ENCODE results near the gene RNF4. TPM values are rescaled to one million over a fixed set of nuclear protein-coding genes. Genes with fewer than 3 reads are reported as not detected.

Gene RNF4, protein sequence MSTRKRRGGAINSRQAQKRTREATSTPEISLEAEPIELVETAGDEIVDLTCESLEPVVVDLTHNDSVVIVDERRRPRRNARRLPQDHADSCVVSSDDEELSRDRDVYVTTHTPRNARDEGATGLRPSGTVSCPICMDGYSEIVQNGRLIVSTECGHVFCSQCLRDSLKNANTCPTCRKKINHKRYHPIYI
- total RNA-seq: 10 to 100 TPM; 86.3 to 97.0 TPM

DNA sequence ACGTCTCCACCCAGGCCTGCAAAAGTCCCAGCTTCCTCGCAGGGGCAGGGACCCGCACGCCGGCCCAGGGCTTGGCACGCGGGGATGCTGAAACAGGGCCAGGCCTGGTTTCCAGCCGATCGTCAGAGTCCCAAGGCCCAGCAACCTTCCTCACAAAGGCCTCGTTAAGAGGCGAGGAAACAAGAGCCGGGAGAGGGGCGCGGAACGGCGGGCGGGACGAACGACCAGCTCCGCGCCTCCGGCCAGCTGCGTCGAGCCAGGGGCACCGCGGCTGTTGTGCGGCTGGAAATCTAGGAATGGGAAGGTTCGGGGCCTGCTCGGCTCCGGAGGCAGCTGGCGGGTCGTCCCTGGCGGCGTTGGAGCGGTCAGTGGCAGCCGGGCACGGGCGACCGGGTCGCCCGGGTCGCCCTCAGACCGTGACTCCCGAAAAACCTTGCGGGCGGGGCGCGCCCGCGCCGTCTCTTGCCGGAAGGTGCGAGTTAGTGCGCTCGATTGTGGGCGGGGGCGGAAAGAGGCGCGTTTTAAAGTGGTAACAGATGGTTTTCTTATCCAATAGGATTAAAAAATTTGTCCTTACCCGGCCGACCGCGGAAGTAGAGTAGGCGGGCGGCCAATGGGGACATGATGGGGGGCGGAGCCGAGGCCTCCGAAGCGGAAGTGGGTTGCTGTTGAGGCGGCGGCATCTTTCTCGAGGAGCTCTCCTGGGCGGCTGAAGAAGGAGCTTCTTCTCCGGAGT lies at the start of gene RNF4:
RNF4 (plus strand) TSS at position 651 of the 736 bp plus-strand sequence. CDS start 21,388 bp downstream, outside the sequence.
- Mint-ChIP-seq H3K36me3 (ENCODE audit: insufficient read depth in 2 of 2) (peaks cover 7 to 31% of the 10 kb centered on the region in 2 donors), H3K27me3 (ENCODE audit: low read depth) (no peaks in the 10 kb centered on the region), H3K9me3 (no peaks in the 10 kb centered on the region), H3K4me3 (peak within 1 kb of the TSS; percentile 91 to 94), H3K4me1 (ENCODE audit: low read depth) (peaks cover 53% of the 10 kb centered on the region), H3K27ac (peak within 1 kb of the TSS; percentile 91)
- peak; percentile 95 to 97 for DNase-seq
- ATAC-seq (replicated peaks in 1 of 2): peak; percentile 87 to 89

DNA sequence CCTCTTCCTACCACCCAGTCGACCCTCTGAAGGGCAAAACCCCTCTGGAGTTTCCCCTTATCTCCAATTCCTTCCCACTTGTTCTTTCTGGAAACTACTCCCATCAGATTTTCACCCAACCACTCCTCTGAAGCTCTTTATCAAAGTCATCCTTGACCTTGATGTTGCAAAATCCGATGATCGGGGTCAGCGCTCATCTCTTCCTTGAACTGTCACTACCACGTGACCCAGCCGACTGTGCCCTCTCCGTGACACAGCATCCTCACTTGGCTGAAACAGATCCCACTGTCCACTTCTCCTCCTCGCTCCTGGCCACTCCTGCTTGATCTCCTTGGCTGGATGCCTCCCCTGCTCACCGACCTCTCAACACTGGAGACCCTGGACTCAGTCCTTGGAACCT lies 49.1 kb upstream of the RNF4 start:
- Mint-ChIP-seq H3K9me3 (no peaks in the 10 kb centered on the region), H3K4me1 (ENCODE audit: low read depth) (peaks cover 24% of the 10 kb centered on the region), H3K27me3 (ENCODE audit: low read depth) (peaks cover 56% of the 10 kb centered on the region), H3K36me3 (ENCODE audit: insufficient read depth in 2 of 2) (peaks cover 0 to 1% of the 10 kb centered on the region in 2 donors), H3K4me3 (peak overlapping the region; percentile 91 to 96), H3K27ac (no peak overlapping the region)
- DNase-seq: no peak
- no peak for ATAC-seq (replicated peaks in 1 of 2)

DNA sequence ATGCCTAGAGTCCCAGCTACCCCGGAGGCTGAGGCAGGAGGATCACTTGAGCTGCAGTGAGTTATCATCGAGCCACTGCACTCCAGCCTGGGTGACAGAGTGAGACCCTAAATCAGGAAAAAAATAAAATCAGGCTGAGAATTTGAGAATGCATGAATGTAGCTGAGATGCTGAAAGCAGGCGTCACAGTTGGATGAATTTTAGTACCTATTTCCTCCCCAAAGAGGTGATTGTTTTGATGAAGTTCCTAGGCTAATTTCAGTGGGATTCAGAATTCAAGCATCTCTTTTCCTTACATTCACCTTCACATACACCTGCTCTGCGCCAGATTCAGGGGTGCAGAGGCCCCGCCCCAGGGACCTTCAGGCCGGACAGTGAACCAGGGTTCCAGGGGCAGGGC lies 47.0 kb upstream of the RNF4 start:
- peaks cover 47% of the 10 kb centered on the region for H3K27me3 Mint-ChIP-seq (ENCODE audit: low read depth)
- ATAC-seq (replicated peaks in 1 of 2) (no peak), DNase-seq (no peak)
- H3K4me3 Mint-ChIP-seq: no peak overlapping the region
- no peak overlapping the region for H3K27ac Mint-ChIP-seq
- H3K9me3 Mint-ChIP-seq: no peaks in the 10 kb centered on the region
- no peaks in the 10 kb centered on the region for H3K36me3 Mint-ChIP-seq (ENCODE audit: insufficient read depth in 2 of 2)
- H3K4me1 Mint-ChIP-seq (ENCODE audit: low read depth): peaks cover 12% of the 10 kb centered on the region

- Mint-ChIP-seq H3K4me1 (ENCODE audit: low read depth) (peaks cover 12% of the 10 kb centered on the region), H3K4me3 (no peak overlapping the region), H3K27me3 (ENCODE audit: low read depth) (peaks cover 42% of the 10 kb centered on the region), H3K36me3 (ENCODE audit: insufficient read depth in 2 of 2) (no peaks in the 10 kb centered on the region), H3K9me3 (no peaks in the 10 kb centered on the region), H3K27ac (no peak overlapping the region)
- ATAC-seq (replicated peaks in 1 of 2) (no peak), DNase-seq (no peak)
These were observed 45.8 kb upstream of the RNF4 start for GRCh38 chr4:2423066-2423465.

DNA sequence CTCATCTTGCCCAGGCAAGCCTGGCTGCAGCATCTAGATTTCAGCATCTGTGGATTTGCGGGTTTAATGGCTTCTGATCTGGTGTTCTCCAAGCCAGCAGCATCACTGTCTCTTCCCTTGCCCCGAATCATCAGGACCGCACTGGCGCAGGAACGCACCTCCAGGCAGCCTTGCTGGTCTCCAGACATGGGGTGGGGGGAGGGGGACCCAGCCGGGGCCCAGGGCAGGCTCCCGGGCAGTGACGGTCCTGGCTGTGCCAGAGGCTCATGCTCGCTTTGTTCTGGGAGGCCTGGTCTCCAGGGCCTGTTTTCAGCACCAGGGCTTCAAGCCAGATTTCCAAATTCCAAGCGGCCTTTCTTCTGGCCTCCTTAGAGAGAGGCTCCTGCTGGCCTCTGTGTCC lies 45.2 kb upstream of the RNF4 start:
- Mint-ChIP-seq H3K4me1 (ENCODE audit: low read depth) (peaks cover 12% of the 10 kb centered on the region), H3K27ac (no peak overlapping the region), H3K9me3 (no peaks in the 10 kb centered on the region), H3K4me3 (no peak overlapping the region), H3K36me3 (ENCODE audit: insufficient read depth in 2 of 2) (no peaks in the 10 kb centered on the region), H3K27me3 (ENCODE audit: low read depth) (peaks cover 41% of the 10 kb centered on the region)
- DNase-seq (no peak), ATAC-seq (replicated peaks in 1 of 2) (no peak)

- Mint-ChIP-seq H3K27me3 (ENCODE audit: low read depth) (peaks cover 34% of the 10 kb centered on the region), H3K4me1 (ENCODE audit: low read depth) (peaks cover 5% of the 10 kb centered on the region), H3K9me3 (no peaks in the 10 kb centered on the region), H3K36me3 (ENCODE audit: insufficient read depth in 2 of 2) (no peaks in the 10 kb centered on the region), H3K4me3 (no peak overlapping the region), H3K27ac (no peak overlapping the region)
- ATAC-seq (replicated peaks in 1 of 2) (no peak), DNase-seq (no peak)
These were observed 44.3 kb upstream of the RNF4 start for GRCh38 chr4:2424581-2424980.

GRCh38 chr4:2425386-2426068 lies 43.4 kb upstream of the RNF4 start:
- H3K36me3 Mint-ChIP-seq (ENCODE audit: insufficient read depth in 2 of 2): no peaks in the 10 kb centered on the region
- no peak overlapping the region for H3K4me3 Mint-ChIP-seq
- H3K4me1 Mint-ChIP-seq (ENCODE audit: low read depth): no peaks in the 10 kb centered on the region
- no peaks in the 10 kb centered on the region for H3K9me3 Mint-ChIP-seq
- no peak for DNase-seq
- no peak overlapping the region for H3K27ac Mint-ChIP-seq
- ATAC-seq (replicated peaks in 1 of 2): no peak
- H3K27me3 Mint-ChIP-seq (ENCODE audit: low read depth): peaks cover 25% of the 10 kb centered on the region

- Mint-ChIP-seq H3K27me3 (ENCODE audit: low read depth) (peaks cover 20% of the 10 kb centered on the region), H3K27ac (no peak overlapping the region), H3K9me3 (no peaks in the 10 kb centered on the region), H3K4me3 (no peak overlapping the region), H3K4me1 (ENCODE audit: low read depth) (no peaks in the 10 kb centered on the region), H3K36me3 (ENCODE audit: insufficient read depth in 2 of 2) (no peaks in the 10 kb centered on the region)
- DNase-seq: no peak
- no peak for ATAC-seq (replicated peaks in 1 of 2)
These were observed 42.9 kb upstream of the RNF4 start for GRCh38 chr4:2426069-2426397.

- Mint-ChIP-seq H3K4me1 (ENCODE audit: low read depth) (no peaks in the 10 kb centered on the region), H3K36me3 (ENCODE audit: insufficient read depth in 2 of 2) (no peaks in the 10 kb centered on the region), H3K27ac (no peak overlapping the region), H3K4me3 (no peak overlapping the region), H3K9me3 (no peaks in the 10 kb centered on the region), H3K27me3 (ENCODE audit: low read depth) (peaks cover 13% of the 10 kb centered on the region)
- no peak for DNase-seq
- ATAC-seq (replicated peaks in 1 of 2): no peak
These were observed 42.1 kb upstream of the RNF4 start for GRCh38 chr4:2426711-2427275.

DNA sequence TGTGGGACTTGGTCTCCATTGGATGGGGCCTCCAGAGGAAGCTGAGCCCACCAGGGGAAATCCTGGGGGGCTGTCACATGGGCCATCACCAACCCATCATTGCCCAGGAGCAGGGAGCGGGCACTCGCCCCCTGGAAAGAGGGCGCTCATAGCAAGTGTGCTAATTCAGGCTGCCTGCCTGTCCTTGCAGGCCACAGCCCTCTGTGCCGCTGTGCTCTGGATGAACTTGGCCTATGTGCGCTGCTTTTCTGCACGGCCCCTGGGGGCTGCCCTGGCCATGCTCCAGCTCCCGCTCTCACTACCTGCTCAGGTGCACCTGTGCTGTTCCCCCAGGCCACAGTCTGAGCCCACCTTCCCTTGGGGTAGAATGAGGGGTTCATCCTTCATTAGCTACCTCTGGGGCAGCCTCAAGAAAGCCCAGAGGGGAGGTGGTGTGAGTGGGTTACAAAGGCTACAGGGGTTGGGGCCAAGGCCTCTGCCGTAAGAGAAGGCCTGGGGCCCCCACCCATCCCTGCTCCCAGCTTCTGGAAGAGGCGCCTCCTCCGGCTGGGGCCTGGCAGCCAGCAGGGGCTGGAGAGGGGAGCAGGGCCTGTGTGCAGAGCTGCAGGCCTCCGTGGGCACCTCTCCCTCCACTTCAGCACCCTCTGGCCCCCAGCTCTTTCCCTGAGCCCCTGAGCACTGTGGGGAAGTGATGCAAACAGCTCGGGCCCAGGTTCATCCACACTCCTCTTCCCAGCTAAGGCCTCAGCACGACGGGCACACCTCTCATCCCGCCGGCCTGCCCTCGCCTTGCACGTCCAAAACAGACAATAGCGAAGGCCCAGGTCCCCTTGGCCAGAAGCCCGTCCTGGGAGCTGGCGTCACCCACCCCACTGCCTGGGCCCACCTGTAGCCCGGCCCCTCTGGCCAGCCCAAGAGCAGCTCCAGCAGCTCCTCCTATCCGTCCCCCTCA lies 41.2 kb upstream of the RNF4 start:
- no peaks in the 10 kb centered on the region for H3K4me1 Mint-ChIP-seq (ENCODE audit: low read depth)
- ATAC-seq (replicated peaks in 1 of 2): no peak

DNA sequence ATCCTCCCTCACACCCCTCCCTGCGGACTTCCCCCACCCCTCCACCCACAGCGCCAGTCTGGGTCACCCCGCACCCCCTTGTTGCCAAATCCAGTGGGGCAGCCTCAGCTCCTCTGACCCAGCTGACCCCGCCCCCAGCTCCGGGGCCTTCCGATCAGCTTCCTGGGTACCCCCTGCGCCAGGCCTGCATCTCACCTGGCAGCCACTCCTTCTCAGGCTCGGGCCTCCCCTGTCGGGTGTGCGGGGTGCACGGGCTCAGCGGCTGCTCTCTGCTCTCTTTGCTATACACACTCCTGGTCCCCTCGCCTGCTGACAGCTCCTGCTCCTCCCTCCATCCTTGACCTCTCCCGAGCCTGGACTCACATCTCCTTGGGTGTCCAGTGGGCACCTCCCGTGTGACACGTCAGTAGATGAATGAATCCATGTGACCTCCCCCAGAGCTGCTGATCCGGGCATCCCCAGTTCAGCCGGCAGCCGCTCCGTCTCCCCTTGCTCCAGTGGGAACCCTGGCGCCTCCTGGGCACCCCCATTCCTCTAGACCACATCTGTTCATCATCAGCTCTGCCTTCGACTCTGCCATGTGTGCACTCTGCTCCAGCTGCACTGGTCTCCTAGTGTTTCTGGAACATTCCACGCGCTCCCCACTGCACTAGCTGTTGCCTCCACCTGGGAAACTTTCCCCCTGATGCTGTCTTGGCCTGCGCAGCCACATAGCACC lies 40.3 kb upstream of the RNF4 start:
- Mint-ChIP-seq H3K4me1 (ENCODE audit: low read depth) (no peaks in the 10 kb centered on the region), H3K4me3 (no peak overlapping the region), H3K27ac (no peak overlapping the region), H3K9me3 (no peaks in the 10 kb centered on the region), H3K36me3 (ENCODE audit: insufficient read depth in 2 of 2) (no peaks in the 10 kb centered on the region), H3K27me3 (ENCODE audit: low read depth) (peaks cover 9% of the 10 kb centered on the region)
- DNase-seq (no peak), ATAC-seq (replicated peaks in 1 of 2) (no peak)

More for the DNA sequence above, 41.2 kb upstream of the RNF4 start:
- peaks cover 9% of the 10 kb centered on the region for H3K27me3 Mint-ChIP-seq (ENCODE audit: low read depth)
- H3K36me3 Mint-ChIP-seq (ENCODE audit: insufficient read depth in 2 of 2): no peaks in the 10 kb centered on the region
- DNase-seq: no peak
- no peaks in the 10 kb centered on the region for H3K9me3 Mint-ChIP-seq
- H3K4me3 Mint-ChIP-seq: no peak overlapping the region
- no peak overlapping the region for H3K27ac Mint-ChIP-seq

Data from activated T-cell treated with anti-CD3 and anti-CD28 coated beads, Interleukin-2, amount 50 U/mL, for 72 hours (primary cell).